CD4-positive, alpha-beta T cell treated with Interleukin-12 subunit alpha and Interleukin-12 subunit beta, for 1 hour (primary cell): Measurements from ENCODE around the gene FRG2B.
"Not testable (repeated sequence)": the region's sequence is repeated elsewhere in the genome, so short reads cannot be mapped to it uniquely, and the experiment has no call there.

ENCODE experiments used
- DNase-seq: peaks from one replicate; pipeline ENCODE4 v3.0.0-alpha.2; 2020

The FRG2B gene

DNA sequence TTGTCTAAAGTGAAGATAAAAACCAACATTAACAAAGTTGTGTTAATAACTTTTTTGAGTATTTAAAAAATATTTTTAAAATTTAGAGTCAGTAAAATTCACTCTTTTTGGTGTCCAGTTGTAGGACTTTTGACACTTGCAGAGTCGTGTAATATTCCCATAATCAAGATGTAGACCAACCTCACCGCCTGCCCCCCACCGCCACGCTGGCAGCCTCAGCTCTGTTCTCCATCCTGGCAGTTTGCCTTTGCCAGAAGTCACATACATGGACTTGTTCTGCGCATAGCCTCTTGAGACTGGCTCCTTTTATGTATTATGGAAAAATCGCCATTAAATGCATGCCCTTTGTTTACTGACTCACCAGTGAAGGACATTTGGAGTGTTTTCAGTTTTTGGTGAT lies 33.9 kb downstream of the FRG2B start:
- no peak for DNase-seq

DNA sequence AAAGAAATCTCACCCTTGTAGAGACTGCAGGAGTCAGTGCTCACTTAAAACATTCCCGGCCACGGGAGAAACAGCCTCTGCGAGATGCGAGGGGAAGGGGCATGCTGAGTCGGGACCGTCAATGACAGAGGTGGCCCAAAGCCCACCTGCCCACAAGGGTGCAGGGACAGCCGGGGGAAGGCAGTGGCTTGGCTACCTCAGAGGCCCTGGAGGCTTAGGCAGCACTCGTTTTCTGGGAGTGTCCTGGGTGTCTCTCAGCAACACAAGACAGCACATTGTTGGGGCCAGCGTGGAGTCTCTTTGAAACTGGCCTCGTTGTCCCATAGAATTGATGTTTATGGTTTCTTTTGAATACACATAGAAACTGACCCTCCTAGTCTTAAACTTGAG lies 35.6 kb downstream of the FRG2B start:
- DNase-seq, result no peak

DNA sequence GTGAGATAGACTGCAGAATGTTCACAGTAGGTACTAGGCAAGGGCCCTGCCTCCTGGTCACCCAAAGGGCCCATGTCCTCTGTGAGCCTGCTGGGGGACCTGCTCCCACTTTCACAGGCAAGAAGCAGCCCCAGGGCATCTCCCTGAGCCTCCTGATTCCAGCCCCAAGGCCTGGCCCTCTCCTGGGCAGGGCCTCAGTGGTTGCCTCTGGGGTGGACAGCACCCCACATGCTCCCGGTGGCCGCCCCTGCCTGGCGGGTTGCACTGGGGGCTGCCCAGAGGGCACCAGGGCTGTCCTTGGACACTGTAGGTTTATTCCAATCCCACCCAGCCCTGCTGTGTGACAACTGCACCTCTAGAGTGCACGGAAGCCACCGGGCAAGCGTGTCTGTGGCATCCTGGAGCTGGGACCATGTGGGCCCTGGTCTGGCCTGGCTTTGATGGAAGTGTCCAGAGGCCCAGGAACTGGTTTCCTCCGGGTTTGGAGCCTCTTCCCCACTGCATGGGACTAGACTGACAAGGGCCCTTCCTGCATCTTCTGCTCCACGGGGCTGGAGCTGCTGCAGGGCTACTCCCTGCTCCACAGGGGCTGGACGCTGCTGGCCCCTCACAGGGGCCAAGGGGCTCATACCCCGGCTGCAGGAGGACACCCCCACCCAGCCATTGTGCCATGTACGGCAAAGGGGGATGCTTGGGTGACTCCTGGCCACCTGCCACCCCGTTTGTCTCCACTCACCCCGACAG lies 36.2 kb downstream of the FRG2B start:
- no peak for DNase-seq

DNA sequence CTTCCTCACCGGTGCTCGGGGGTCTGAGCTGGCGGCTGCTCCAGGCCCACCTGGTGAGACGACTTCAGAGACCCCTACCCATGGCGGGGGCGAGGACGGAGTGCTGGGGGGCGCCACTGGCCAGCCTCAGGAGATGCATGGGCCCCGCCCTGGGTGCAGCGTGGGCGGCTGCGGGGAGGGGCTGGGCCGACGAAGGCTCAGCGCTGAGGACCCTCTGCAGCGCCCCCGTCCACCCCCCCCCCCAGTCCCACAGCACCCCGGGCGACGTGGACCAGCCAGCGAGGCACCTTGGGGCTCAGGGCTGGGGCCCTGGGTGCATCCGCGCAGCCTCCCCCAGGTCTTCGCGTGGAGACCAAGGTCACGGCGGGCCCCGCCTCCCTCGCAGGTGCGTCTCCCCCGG lies 49.6 kb downstream of the FRG2B start:
- DNase-seq, result not testable (repeated sequence)
